Stomach (tissue), 9 donors: ENCODE data around the gene ARL16. TPM values are rescaled to one million over a fixed set of nuclear protein-coding genes. Genes with fewer than 3 reads are reported as not detected.

Experiments used
- DNase-seq, 2 donors: peaks; one replicate each; pipeline versions ENCODE4 v3.0.0 to v3.0.0-alpha.2; 2013 to 2019
- H3K27ac ChIP-seq, 5 donors: fragments of 200-600 bp in 4 of 5; sonication (generic) in 4 of 5; one replicate each; pipeline ENCODE4 v1.5.1; 2013 to 2019; ENCODE audit warnings: mild to moderate bottlenecking in 1 of 5, moderate library complexity in 1 of 5
- H3K27me3 ChIP-seq, 3 donors: fragments of 200-600 bp; sonication (generic); one replicate each; pipeline ENCODE4 v1.5.1; 2017 to 2019; ENCODE audit warnings: mixed run types in 1 of 3
- H3K36me3 ChIP-seq, 4 donors: fragments of 200-600 bp; sonication (generic); 1 replicate in 3 of 4; 2 replicates in 1 of 4; pipeline ENCODE4 v1.5.1; 2016 to 2019
- H3K4me1 ChIP-seq, 4 donors: fragments of 200-600 bp; sonication (generic); one replicate each; pipeline ENCODE4 v1.5.1; 2016 to 2019
- H3K4me3 ChIP-seq, 4 donors: fragments of 200-600 bp; sonication (generic) in 3 of 4; one replicate each; pipeline ENCODE4 v1.5.1; 2016 to 2019; ENCODE audit warnings: mild to moderate bottlenecking in 1 of 4
- H3K9me3 ChIP-seq, 4 donors: fragments of 200-600 bp; sonication (generic); one replicate each; pipeline ENCODE4 v1.5.1; 2016 to 2019
- CTCF ChIP-seq, 7 experiments: fragments of 450-650 bp in 4 of 7; fragments of 200-600 bp in 3 of 7; sonication (generic) in 3 of 7; IDR thresholded peaks; one replicate each; pipeline ENCODE4 v1.5.1; 2016 to 2019; ENCODE audit warnings: antibody characterized with exemption in 7 of 7, control low read depth in 2 of 7, mild to moderate bottlenecking in 1 of 7
- EP300 ChIP-seq: sonication (generic); formaldehyde crosslinking; IDR thresholded peaks from one replicate; pipeline ENCODE4 v1.6.1; 2017; ENCODE audit warnings: antibody characterized with exemption
- POLR2A ChIP-seq, 4 donors: fragments of 450-650 bp; IDR thresholded peaks; one replicate each; pipeline ENCODE4 v1.6.1; 2016; ENCODE audit warnings: antibody characterized with exemption in 4 of 4, control low read depth in 2 of 4, mild to moderate bottlenecking in 1 of 4, moderate library complexity in 1 of 4
- POLR2AphosphoS5 ChIP-seq, 3 donors: sonication (generic); formaldehyde crosslinking; IDR thresholded peaks; one replicate each; pipeline ENCODE4 v1.6.1; 2016; ENCODE audit warnings: antibody characterized with exemption in 3 of 3
- WGBS, 5 donors: extraction: QIAGEN DNeasy Blood & Tissue Kit in 3 of 5; methylation state at CpG; one replicate each; pipeline versions ENCODE4 v1.1.5 to v1.1.7; 2013 to 2018; 5-methylcytosine and 5-hydroxymethylcytosine counted together
- intact Hi-C: fragments of 100-400 bp; cut with DNase I; formaldehyde crosslinking; loops from one replicate; pipeline ENCODE4 v1.15.1; 2023; ENCODE audit warnings: low total_unique reads
- polyA plus RNA-seq, 3 donors: library from polyadenylated mRNA; stranded (reverse); fragments of 200-250 nt; gene quantifications; one replicate each; pipeline ENCODE4 v1.2.3, GENCODE V29; 2013
- total RNA-seq, 5 donors: library from RNA; depleted of rRNA; stranded (reverse); fragments of >200 nt; gene quantifications; one replicate each; pipeline versions ENCODE4 v1.1.0 to v1.2.3, GENCODE V29; 2014 to 2016
- donor health status: healthy with polysubstance abuse.
- donor health status: Bipolar disorder and iron deficiency.
- donor health status: healthy.

ARL16 gene
- total and polyA plus RNA-seq, 8 donors = 8.1 to 109 (median 39.8) TPM

DNA sequence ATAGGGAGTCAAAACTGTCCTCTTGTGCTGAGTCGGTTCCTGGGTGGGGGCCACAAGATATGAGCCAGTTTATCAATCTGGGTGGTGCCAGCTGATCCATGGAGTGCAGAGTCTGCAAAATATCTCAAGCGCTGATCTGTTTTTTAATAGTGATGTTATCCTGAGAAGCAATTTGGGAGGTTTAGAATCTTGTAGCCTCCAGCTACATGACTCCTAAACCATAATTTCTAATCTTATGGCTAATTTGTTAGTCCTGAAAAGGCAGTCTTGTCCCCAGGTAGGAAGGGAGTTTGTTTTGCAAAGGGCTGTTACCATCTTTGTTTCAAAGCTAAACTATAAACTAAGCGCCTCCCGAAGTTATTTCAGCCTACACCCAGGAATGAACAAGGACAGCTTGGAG lies 44.9 kb downstream of the ARL16 start:
- 54 to 73% (median 61%) methylated on average over 4 of the region's 4 CpGs for WGBS, 5 donors
- H3K4me3 ChIP-seq = no peak overlapping the region
- H3K4me1 ChIP-seq = peaks cover 20 to 34% (median 33%) of the 10 kb centered on the region in 4 donors
- DNase-seq = no peak
- H3K27me3 ChIP-seq = no peaks in the 10 kb centered on the region
- H3K9me3 ChIP-seq = no peaks in the 10 kb centered on the region
- TF ChIP-seq POLR2A (IDR thresholded peaks at IDR 0.05) (no peak), POLR2AphosphoS5 (IDR thresholded peaks at IDR 0.05) (no peak), EP300 (no peak), CTCF (IDR thresholded peaks at IDR 0.05) (no peak)
- H3K36me3 ChIP-seq = no peaks in the 10 kb centered on the region
- intact Hi-C loops = no loop called here
- no peak overlapping the region for H3K27ac ChIP-seq

GRCh38 chr17:81636505-81637288 lies 46.9 kb downstream of the ARL16 start, which contains the start of the genes NPLOC4 and TSPAN10:
Gene NPLOC4 (minus strand): TSS chr17:81637112. CDS start chr17:81636930, 182 bp downstream.
Gene TSPAN10 (plus strand): TSS chr17:81637196. CDS start chr17:81642413, 5,217 bp downstream.
- intact Hi-C loops = no loop called here
- WGBS, 5 donors = 0 to 1% (median 0%) methylated on average over 36 to 77 of the region's 77 CpGs
- peak; percentile 92 to 96 for DNase-seq
- H3K36me3 ChIP-seq = peaks cover 0 to 3% (median 2%) of the 10 kb centered on the region in 4 donors
- H3K4me1 ChIP-seq = peaks cover 20 to 44% (median 40%) of the 10 kb centered on the region in 4 donors
- no peaks in the 10 kb centered on the region for H3K9me3 ChIP-seq
- H3K27me3 ChIP-seq = no peaks in the 10 kb centered on the region
- H3K27ac ChIP-seq = peak within 1 kb of the TSS; percentile 89 to 96 (median 95)
- TF ChIP-seq POLR2A (IDR thresholded peaks at IDR 0.05) = no peak
- peak; percentile 86 to 97 (median 94) for TF ChIP-seq POLR2AphosphoS5 (IDR thresholded peaks at IDR 0.05)
- H3K4me3 ChIP-seq = peak within 1 kb of the TSS; percentile 65 to 97 (median 80)

GRCh38 chr17:81635973-81636504 lies 47.6 kb downstream of the ARL16 start:
- DNase-seq = no peak
- Histone ChIP-seq H3K27ac (peak overlapping the region; percentile 89 to 96 (median 95)), H3K4me3 (peak overlapping the region; percentile 65 to 97 (median 80)), H3K4me1 (peaks cover 20 to 46% (median 40%) of the 10 kb centered on the region in 4 donors), H3K27me3 (no peaks in the 10 kb centered on the region), H3K9me3 (no peaks in the 10 kb centered on the region), H3K36me3 (peaks cover 0 to 7% (median 6%) of the 10 kb centered on the region in 4 donors)
- intact Hi-C loops = no loop called here
- TF ChIP-seq POLR2A (IDR thresholded peaks at IDR 0.05) = no peak
- TF ChIP-seq EP300 = no peak
- no peak for TF ChIP-seq CTCF (IDR thresholded peaks at IDR 0.05)
- 28 to 36% (median 30%) methylated on average over 18 of the region's 18 CpGs for WGBS, 5 donors

- Histone ChIP-seq H3K4me1 (peaks cover 20 to 46% (median 40%) of the 10 kb centered on the region in 4 donors), H3K4me3 (peak overlapping the region; percentile 65 to 97 (median 80)), H3K36me3 (peaks cover 0 to 12% (median 9%) of the 10 kb centered on the region in 4 donors), H3K27ac (peak overlapping the region in 2 of 5 donors; percentile 89 to 94), H3K27me3 (no peaks in the 10 kb centered on the region), H3K9me3 (no peaks in the 10 kb centered on the region)
- no peak for DNase-seq
- TF ChIP-seq POLR2AphosphoS5 (IDR thresholded peaks at IDR 0.05) = no peak
- TF ChIP-seq EP300 = no peak
- TF ChIP-seq POLR2A (IDR thresholded peaks at IDR 0.05) = no peak
- no peak for TF ChIP-seq CTCF (IDR thresholded peaks at IDR 0.05)
- WGBS, 5 donors = 63 to 85% (median 76%) methylated on average over 4 to 5 of the region's 5 CpGs
- intact Hi-C loops = no loop called here
Measured at GRCh38 chr17:81635431-81635830, 48.2 kb downstream of the ARL16 start.
